Suppressor macrophage (primary cell): ENCODE data around the gene SPON1.
A peak's percentile ranks its signal among the peaks of the same experiment; 100 is the strongest.
"Not testable (repeated sequence)": the region's sequence is repeated elsewhere in the genome, so short reads cannot be mapped to it uniquely, and the experiment has no call there.

Source experiments
- DNase-seq, 4 experiments: peaks; one replicate each; pipeline ENCODE4 v3.0.0-alpha.2; 2020 to 2022

The SPON1 gene

DNA sequence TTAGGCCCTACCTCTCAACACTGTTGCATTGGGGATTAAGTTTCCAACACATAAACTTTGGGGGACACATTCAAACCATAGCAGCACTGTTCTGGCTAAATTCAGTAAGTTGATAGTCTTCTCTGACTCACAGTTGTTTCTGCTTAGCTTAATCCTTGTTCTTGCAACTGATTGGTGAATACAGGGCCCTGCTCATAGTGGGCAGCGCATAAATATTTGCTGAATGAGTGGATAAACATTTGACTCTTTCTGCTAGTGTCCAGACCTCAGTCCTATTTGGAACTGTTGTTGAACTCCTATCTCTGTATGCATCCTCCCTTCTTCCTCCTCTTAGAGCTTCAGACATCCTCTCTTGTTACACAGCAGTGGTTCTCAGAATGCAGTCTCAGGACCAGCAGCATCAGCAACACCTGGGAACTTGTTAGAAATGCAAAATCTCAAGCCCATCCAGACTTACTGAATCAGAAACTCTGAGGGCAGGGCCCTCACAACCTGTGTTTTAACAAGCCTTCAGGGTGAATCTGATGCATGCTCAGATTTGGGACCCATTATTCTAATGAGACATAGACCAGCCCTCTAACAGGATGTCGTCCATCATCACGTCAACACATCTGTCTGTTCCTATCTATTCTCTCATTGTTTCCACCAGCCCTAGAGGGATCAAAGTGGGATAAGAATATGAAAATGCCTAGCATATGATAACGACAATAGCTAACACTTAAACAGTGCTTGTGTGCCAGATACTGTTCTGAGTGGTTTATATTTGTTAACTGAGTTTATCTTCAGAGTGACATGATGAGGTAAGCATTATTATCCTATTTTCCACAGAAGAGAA lies 22.3 kb downstream of the SPON1 start:
- no peak for DNase-seq

DNA sequence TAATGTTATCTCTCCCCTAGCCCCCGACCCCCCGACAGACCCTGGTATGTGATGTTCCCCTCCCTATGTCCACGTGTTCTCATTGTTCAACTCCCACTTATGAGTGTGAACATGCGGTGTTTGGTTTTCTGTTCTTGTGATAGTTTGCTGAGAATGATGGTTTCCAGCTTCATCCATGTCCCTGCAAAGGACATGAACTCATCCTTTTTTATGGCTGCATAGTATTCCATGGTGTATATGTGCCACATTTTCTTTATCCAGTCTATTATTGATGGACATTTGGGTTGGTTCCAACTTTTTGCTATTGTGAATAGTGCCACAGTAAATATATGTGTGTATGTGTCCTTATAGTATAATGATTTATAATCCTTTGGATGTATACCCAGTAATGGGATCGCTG lies 24.2 kb downstream of the SPON1 start:
- not testable (repeated sequence) for DNase-seq

DNA sequence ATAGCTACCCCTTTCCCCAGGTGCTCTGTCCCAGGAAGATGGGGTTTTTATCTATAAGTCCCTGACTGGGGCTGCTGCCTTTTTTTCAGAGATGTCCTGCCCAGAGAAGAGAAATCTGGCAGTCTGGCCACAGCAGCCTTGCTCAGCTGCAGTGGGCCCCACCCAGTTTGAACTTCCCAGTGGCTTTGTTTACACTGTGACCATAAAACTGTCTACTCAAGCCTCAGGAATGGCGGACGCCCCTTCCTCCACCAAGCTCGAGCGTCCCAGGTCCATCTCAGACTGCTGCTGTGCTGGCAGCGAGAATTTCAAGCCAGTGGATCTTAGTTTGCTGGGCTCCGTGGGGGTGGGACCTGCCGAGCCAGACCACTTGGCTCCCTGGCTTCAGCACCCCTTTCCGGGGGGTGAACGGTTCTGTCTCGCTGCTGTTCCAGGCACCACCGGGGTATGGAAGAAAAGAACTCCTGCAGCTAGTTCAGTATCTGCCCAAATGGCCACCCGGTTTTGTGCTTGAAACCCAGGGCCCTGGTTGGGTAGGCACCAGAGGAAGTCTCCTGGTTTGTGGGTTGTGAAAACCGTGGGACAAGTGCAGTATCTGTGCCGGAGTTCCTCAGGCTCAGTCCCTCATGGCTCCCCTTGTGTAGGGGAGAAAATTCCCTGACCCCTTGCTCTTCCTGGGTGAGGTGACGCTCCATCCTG lies 29.8 kb downstream of the SPON1 start:
- DNase-seq: not testable (repeated sequence)

DNA sequence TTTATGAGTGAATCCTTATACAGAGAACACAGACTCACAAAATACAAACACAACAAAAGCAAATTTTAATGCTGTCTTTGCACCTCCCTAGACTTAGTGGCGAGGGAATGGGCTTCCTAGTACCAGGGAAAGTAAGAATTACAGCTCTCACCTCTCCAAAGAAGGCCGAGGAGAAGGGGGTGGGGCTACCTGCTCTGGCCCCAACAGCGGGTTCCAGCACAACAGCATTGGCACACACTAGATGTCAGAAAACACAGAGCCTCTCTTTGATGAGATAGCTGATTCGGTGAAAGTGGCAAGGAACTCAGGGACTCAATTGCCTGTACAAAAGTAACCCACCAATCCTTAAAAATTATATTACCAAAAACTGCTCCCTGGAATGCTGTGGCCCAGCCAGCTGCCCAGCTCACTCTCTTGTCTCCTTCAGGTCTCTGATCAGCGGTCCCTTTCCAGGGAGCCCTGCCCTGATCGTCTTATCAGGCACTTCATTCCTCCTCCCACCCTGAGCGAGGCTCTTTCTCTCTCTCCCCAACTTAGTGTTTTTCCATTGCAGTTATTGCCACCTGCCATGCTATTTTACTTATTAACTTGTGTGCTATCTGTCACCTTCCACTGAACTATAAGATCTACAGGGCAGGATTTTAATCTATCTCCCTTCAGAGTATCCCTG lies 30.7 kb downstream of the SPON1 start:
- no peak for DNase-seq

DNA sequence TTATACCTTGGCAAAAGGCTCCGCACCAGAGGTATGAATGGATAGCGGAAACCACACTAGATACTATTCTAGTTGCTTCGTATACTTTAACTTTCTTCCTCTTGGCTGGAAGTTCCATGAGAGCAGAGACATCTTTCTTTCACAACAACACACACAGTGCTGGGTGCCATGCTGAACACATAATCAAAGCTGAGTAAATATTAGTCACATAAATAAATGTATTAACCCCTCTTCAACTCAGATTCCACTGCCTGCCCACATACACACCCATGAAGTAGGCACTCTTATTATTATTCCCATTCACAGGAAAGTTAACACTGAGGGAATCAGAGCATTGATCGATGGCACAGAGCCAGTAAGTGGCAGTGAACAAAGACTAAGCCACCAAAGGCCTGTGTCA lies 35.4 kb downstream of the SPON1 start:
- no peak for DNase-seq

DNA sequence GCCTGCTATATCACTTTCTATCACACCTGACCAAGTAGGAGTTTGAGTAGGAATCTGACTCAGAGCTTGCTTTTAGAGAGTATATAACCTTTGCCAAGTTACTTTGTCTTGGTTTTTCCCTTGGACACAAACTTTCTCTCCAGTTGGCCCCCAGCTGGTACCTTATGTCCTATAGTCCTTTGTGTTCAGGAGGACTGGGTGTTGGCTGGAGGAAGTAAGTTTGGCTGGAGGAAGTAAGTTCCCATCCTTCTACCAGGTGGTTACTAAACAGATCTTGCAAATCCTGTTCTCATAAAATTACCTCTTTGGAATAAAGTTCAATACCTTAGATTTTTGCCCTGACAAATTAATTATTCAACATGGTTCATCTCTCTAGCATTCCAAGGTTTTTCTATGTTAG lies 37.2 kb downstream of the SPON1 start:
- no peak for DNase-seq

DNA sequence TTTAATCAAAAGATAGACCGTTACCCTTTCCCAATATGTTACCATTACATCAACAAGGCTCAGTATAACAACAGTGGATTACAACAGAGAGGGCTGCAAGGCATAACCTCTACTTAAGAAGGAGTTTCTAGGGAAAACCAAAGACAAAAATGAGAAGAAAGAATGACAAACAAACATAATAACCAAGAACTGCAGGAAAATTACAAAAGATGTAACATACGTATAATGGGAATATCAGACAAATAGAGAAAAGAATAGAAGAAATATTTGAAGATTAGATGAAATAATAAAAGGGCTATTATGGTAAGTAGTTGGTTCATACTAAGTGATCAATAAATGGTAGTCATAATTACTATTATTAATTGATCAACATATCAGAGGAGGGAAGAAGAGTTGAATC lies 39.1 kb downstream of the SPON1 start:
- no peak for DNase-seq

DNA sequence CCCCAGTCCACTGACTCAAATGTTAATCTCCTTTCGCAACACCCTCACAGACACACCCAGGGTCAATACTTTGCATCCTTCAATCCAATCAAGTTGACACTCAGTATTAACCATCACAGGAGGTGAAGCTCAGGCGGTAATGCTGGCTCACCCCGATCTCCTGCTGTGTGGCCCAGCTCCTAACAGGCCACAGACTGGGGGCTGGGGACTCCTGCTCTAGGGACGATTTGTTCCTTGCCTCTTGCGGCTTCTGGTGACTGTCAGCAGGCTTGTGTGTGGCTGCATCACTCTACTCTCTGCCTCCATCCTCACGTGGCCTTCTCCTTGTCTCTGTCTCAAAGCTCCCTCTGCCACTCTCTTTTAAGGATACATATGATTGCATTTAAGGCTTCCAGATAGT lies 45.0 kb downstream of the SPON1 start:
- DNase-seq: no peak

DNA sequence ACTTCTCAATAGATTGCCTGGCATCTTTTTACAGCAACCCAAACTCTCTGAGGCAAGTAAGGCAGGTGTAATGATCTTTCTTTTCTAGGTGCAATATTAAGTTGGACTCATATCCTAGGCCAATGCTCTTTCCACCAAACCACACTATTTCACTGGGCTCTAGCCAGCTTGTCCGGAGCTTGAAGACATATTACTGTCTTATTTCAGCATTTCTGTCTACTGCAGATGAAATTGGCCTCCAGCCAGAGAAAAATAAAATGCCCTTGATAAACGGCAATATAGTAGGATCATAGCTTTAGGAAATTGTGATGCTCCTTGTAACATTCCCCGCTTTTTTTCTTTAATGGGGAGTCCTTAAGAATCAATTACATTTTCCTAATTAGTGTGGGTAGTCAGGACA lies 48.1 kb downstream of the SPON1 start:
- DNase-seq: no peak

DNA sequence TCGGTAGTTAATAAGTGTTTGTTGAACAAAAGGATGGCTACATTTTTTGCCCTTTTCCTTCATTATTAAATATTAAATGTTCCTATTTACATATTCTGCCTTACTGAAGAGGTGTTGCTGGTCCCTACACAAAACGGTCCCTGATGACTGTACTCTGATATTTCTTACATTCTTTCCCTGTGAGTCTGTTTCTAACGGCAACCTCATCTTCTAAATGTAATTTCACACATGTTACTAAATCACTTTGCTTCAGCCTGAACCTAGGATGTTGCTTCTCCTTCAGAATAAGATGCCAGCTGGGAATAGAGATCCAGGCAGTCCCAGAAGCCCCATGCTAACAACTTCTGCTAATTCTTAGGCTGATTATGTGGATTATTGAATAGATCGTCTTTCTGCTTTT lies 50.3 kb downstream of the SPON1 start:
- no peak for DNase-seq

DNA sequence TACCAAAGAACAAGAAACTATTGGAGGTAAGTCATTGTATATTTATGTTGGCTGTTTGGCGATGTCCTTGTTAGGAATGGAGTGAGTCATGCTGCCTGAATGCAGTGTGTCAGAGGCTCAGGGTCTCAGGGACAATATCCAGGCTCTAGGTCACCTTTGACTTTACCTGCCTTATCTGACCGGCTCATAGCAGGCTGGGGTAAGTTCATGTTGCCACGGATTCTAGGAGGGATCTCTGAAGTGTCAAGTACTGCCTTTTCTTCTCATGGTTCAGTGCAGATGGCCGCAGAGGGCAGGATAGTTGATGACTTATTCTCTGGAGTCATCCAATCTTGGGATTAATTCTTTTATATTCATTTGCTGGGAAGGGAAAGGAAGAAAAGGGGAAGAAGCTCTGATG lies 53.2 kb downstream of the SPON1 start:
- no peak for DNase-seq

DNA sequence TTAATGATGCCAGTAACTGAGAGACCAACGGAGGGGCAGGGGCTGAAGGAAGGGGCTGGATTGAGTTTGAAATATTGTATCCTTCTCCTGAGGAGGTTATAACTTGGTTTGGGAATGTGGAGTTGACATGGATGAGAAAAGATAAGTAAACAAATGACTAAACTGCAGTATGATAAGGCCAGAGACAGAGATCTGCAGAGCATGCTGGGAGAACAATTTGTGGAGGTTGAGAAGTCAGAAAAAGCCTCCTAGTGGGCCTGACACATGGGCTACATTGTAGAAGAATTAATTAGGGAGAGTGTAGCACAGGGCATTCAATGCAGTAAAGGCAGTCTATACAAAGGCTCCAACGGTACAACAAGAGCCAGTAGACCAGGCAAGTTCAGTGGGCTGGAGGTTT lies 55.9 kb downstream of the SPON1 start:
- DNase-seq: no peak

DNA sequence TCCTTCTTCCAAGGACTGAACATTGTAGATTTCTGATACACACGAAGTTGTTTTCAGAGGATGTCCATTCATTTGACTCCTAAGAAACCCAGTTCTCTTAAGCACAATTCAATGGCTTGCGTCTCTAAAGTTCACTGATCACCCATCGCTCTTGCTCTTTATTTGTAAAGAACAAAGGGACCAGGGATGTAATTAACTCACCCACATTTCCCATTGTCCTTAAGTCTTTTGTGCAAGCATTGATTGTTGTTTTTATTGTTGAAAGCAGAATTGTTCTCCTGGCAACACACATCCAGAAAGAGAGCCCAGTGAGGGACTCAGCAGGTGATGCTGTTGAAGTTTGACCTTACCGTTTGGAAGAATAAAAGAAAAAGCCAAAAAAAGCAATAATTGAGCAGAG lies 59.2 kb downstream of the SPON1 start:
- no peak for DNase-seq

DNA sequence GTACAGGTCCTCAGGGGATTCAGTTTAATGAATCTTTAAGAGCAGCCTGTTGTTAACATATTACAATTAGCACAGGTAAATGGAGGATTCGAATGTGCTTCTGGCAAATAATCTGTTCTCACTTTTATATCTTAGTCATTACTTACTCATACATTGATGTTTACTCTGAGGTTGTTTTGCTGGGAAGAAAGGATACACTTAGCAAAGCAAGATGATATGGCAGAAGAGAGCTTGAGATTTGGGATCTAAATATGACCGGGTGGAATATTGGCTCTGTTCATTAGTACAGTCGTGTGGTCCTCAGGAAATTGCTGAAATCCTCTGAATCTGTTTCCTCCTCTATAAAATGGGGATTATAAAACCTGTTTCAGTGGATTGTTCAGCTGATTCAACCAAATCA lies 59.7 kb downstream of the SPON1 start:
- no peak for DNase-seq

DNA sequence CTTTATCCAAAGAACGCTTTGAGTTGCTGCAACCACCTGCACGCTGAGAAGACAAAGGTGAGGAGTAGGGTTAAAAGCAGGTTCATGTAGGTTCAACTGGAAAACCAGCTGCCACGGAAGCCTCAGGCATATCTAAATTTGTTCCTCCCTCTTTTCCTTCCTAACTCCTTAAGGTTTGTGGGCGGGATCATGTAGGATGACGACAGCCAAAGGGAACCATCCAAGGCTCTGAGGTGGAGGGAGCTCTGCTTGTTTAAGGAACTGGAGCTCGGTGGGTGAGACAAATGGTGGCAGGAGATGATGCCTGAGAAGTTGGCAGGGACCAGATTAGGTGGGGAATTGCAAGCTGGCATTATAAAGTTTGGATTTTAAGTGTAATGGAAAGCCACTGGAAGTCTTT lies 60.3 kb downstream of the SPON1 start:
- DNase-seq: no peak

DNA sequence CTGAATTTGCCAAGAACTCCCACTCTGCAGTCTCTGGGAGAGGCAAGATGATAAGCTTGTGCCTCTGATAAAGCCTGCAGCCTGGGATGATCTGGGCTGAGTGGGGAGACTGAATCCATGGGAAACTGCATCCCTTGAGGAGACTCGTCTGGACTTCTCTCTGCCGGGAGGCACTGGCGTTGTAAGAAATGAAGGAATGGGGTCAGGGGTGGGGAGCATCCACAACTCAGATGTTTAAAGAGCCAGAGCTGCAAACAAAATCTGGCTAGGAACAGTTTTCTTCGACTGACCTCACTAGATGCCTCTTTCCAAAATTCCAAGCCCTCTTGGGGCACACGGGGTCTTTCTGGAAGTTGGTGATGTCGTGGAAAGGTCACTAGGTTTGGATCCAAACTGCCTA lies 64.4 kb downstream of the SPON1 start:
- DNase-seq: no peak

DNA sequence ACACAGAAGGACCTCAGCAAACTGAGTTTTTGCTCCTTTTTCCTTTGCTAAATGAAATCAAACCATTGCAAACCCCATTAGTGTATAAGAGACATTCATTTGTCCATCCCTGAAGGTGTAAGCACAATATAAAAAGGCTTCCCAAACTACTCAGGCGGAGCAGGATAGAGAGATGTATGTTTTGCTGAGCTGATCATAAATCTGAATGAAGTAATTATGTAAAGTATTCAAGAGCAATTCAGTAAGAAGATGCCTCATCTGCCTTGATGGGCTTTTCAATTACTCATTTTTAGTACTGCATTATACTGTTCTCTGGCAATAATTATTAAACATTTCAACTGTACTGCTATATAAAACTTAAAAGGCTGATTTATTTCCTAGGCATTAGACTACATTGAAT lies 65.0 kb downstream of the SPON1 start:
- DNase-seq: no peak

DNA sequence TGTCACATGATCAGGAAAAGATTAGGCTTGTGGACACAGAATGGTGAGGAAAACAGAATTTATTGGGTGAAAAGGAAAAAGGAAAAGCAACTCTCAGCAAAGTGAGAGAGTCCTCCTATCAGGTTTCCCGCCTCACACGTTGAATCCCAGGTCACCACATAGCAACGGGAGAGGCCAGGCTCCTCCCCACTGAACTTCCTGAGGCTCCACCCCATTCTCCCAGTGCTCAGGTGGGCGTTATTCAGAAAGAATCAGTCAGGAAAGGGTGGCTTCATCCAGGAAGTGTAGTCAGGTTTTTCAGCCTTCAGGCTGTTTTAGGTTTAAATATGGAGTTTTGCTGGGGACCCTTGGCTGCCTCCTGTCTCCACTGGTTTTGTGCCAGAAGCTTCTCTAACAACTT lies 66.9 kb downstream of the SPON1 start:
- no peak for DNase-seq

DNA sequence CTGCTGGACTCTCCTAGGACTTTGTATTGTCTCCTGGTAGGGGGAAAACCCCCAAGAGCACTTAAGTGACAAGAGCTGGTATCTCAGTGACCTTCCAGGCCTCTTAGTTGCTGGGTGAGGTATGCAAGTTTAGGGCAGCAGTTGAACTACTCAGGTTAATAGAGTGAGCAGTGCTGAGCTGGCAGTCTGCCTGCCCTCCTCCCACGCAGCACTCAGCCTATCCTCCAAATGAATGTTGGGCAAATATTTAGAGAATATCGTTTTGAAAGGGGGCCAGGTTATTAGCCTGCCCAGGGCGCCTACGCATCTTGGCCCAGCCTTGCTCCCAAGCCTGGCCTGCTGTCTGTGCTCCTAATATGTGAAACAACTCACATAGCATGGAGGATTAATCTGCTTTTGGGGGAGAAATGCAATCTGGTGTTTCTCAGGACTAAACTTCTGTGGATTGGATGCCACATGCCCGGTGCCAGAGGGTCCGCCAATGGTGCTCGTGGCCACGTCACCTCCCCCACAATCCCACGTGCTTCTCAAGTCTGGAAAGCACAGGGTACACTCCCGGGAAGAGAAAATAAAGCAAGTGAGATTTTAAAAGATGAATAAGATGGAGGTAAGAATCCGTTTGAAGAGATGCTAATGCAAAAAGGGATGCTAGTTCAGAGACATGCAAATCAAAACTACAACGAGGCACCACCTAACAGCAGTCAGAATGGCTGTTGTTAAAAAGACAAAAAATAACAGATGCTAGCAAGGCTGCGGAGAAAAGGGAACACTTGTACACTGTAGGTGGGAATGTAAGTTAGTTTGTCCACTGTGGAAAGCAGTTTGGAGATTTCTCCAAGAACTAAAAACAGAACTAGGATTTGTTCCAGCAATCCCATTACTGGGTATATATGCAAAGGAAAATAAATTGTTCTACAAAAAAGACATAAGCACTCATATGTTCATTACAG lies 67.7 kb downstream of the SPON1 start:
- DNase-seq: peak in 2 of 4 experiments; percentile 2 to 7

DNA sequence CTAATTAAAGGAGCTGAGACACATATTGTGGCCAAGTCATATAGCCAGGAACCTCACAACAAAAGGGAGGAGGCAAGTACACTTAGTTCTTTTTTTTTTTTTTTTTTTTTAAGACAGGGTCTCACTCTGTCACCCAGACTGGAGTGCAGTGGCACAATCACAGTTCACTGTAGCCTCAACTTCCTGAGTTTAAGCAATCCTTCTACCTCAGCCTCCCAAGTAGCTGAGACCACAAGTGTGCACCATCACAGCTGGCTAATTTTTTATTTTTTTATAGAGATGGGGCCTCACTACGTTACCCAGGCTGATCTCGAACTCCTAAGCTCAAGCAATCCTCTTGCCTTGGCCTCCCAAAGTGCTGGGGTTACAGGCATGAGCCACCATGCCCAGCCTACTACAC lies 73.0 kb downstream of the SPON1 start:
- peak in 2 of 4 experiments; percentile 38 to 64 for DNase-seq

DNA sequence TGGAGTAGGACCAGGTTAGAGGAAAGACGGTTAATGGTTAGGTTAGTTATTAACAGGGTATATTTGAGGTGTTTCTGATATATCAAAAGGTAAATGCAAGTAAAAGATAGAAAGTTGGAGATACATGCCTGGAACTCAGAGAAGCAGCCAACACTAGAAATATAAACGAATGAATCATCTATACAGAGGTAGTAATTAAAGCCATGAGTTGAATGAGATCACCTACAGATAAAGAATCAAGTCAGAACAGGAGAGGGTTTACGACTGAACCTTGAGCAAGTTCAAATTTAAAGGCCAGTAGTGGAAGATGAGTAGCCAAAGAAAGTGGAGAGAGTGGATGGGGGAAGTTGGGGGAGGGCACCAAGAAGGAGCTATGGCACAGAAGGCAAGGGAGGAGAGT lies 73.9 kb downstream of the SPON1 start:
- no peak for DNase-seq

DNA sequence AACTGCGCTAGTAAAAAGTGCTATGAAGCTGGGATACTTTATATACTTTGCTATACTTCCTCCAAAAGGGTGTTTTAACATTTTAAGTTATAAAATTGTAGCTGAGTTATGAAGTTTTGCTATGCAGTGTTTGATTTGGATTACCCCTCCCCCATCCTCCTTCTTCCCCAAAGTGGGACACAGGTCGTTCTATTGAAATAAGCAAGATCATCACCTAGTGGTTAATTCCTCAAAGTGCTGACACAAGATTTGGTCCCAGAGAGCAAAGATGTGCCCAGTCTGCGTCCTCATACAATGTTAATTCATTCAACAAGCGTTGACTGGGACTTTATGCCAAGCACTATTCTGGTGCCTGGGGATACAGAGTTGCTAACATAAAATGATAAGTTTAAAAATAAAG lies 78.5 kb downstream of the SPON1 start:
- DNase-seq: peak in 1 of 4 experiments; percentile 5

DNA sequence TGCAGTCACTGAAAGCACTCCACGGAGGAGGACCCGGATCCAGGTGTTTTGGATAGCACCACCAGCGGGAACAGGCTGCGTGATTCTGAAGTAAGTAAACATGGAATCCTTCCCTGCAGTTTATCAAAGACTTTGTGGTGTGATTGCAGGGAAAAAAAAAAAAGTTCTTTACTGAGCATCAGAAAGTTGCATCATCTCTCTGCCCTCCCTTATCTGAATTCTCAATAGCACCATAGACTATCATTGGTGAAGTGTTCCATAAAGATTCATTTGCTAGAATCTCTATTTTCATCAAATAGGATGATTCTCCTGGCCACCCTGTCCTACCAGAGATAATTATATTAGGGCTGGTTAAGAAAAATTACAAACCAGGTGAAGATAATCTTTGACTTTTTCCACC lies 79.0 kb downstream of the SPON1 start:
- DNase-seq: no peak
